OCI-LY3 (cell line): Measurements from ENCODE around the gene APOBEC3B.

Experiments
- CTCF ChIP-seq: fragments of 200-600, 300-600 bp; sonication (generic); IDR thresholded peaks from 2 replicates; pipeline ENCODE4 v1.5.1; 2014; ENCODE audit warnings: antibody characterized with exemption, low read length, low read depth
- EZH2phosphoT487 ChIP-seq: fragments of 200-600 bp; shearing (Covaris generic); IDR thresholded peaks from 2 replicates; pipeline ENCODE4 v1.6.1; 2018; ENCODE audit warnings: antibody characterized with exemption, mixed run types, low read depth

GRCh38 chr22:38956551-38956950 lies 25.6 kb upstream of the APOBEC3B start:
- TF ChIP-seq CTCF = no peak
- TF ChIP-seq EZH2phosphoT487 = no peak
